Fibroblast of villous mesenchyme (primary cell): ENCODE data around the gene UBL3. TPM values are rescaled to one million over a fixed set of nuclear protein-coding genes. Genes with fewer than 3 reads are reported as not detected.

Source experiments
- DNase-seq: peaks from one replicate; pipeline ENCODE4 v3.0.0-alpha.2; 2010; ENCODE audit warnings: low read depth
- H3K4me3 ChIP-seq: 2 replicates; pipeline ENCODE4 v1.5.1; 2011; ENCODE audit warnings: low read depth, mild to moderate bottlenecking, low read length
- total RNA-seq: library from RNA; depleted of rRNA; stranded (reverse); fragments of >200 nt; gene quantifications from 2 replicates; pipeline ENCODE4 v1.2.3, GENCODE V29; 2012
- TF ChIP-seq, protein P1 (sequence below): IDR thresholded peaks from 2 replicates; pipeline ENCODE4 v1.5.1; 2012; ENCODE audit warnings: low read depth, mild to moderate bottlenecking, low read length; ENCODE audit not compliant: insufficient read depth

UBL3 gene
- total RNA-seq, 1 donor = 44.9 TPM

DNA sequence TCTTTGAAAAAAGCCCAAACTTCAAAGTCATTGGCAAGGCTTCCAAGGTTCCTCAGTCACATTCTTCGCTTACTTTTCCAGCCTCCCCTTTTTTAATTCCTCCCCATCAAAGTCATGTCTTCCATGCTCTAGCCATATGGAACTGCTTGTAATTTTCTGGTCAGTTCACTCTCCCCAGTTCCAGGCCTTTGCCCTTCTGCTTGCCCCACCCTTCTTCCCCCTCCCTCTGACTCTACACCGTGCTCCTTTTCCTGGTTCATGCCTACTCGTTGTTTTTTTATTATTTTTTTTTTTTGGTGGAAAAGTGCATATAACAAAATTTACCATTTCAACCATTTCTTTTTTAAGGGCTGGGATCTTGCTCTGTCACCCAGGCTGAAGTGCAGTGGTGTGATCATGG lies 102.3 kb downstream of the UBL3 start:
- TF ChIP-seq, protein P1, sequence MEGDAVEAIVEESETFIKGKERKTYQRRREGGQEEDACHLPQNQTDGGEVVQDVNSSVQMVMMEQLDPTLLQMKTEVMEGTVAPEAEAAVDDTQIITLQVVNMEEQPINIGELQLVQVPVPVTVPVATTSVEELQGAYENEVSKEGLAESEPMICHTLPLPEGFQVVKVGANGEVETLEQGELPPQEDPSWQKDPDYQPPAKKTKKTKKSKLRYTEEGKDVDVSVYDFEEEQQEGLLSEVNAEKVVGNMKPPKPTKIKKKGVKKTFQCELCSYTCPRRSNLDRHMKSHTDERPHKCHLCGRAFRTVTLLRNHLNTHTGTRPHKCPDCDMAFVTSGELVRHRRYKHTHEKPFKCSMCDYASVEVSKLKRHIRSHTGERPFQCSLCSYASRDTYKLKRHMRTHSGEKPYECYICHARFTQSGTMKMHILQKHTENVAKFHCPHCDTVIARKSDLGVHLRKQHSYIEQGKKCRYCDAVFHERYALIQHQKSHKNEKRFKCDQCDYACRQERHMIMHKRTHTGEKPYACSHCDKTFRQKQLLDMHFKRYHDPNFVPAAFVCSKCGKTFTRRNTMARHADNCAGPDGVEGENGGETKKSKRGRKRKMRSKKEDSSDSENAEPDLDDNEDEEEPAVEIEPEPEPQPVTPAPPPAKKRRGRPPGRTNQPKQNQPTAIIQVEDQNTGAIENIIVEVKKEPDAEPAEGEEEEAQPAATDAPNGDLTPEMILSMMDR = no peak
- no peak overlapping the region for H3K4me3 ChIP-seq

DNA sequence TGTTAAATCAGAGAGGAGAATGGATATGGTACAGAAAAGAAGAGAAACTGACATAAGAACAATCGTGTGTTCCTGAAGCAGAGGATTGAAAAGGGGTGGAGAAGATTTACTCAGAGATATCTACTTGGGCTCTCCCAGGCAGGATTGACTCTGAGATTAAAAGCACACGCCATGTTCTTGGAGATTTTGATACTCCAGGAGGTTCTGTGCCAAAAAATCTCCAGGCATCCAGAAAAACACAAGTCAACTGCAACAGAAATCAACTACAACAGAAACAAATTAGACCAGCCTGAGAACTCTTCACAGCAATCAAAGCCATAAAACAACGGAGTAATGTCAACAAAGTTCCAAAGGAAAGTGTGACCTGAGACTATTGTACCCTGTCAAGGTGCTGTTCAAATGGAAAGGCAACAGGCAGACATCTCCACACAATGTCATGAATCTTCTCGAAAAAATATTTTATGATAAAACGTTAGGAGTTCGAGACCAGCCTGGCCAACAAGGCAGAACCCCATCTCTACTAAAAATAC lies 104.2 kb downstream of the UBL3 start:
- no peak overlapping the region for H3K4me3 ChIP-seq
- TF ChIP-seq, protein P1 = no peak
- no peak for DNase-seq

More for the DNA sequence above, 102.3 kb downstream of the UBL3 start:
- no peak for DNase-seq

DNA sequence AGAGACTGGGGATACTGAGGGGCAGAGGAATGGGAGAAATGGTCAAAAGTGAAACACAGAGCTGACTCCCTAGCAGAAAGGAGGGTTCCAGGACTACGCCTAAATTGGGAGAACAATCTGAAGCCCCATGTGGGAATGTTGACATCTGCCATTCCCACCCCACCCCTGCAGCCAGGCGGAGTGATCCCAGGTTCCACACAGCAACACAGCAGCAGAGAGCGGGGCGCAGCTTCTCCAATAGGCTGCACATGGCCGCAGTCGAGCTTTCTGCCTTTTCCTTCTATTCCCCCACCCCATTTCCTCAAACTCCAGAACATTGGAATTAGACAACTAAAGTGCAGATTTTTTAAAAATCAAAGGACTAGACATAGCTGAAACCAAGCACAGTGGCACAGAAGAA lies 104.7 kb downstream of the UBL3 start:
- DNase-seq = no peak
- no peak overlapping the region for H3K4me3 ChIP-seq
- TF ChIP-seq, protein P1 = no peak

DNA sequence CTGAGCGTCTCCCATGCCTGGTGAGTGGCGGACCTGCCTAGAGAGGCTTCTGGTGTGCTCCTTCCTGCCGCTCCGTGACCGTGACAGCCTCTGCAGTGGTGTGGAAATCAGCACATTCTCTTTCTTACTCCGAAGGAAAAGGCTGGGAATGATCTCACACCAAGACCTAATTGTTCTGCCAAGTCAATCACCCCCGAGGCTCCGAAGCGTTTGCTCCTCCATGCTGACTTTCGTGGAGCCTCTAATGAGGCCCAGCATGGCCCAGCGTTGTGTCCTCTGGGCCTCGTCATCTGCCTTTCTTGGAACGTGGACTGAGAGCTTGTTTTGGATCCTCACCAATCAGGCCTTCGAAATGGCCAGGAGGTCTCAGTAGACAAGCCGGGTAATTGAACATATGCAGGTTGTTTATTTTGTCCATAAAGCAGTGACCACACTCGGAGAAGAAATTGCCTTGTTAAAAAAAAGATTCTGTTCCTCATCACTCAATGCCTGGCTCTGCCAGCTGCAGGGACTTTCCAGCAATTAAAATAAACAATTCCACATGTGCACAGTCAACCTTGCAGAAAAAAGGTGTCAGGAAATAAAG lies 107.1 kb downstream of the UBL3 start:
- H3K4me3 ChIP-seq = no peak overlapping the region
- peak; percentile 57 for DNase-seq
- TF ChIP-seq, protein P1 = no peak

DNA sequence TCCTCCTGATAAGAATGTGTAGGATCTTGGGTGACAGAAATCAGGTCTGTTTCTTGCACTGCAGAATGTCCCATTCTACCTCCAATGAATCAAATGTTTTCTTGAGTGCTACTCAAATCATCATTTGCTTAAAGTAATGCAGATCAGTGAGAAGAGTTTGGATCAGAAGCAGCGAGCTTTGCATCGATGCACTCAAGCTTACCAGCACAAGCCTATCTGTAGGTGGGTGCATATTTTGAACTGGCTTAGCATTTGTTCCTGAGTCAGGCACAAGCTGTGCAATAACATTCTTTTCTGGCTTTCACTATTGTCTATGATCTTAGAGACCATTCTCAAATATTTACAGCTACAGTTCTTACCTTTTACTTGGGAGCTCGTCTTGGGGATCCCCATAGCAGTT lies 109.5 kb downstream of the UBL3 start:
- TF ChIP-seq, protein P1 = no peak
- DNase-seq = no peak

DNA sequence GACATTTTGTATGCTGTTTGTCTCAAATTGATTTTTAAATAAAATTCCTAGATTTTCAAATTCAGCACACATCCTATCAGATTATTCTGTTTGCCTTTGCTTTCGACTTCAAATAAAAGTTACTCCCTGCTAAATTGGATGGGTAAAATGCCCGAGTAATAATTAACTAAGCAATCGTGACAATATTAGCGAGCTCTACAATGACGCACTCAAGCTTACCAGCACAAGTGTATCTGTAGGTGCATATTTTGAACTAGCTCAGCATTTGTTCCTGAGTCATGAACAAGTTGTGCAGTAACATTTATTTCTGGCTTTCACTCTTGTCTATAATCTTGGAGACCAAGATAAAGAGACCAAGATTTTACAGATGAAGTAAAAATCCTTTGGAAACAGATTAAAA lies 113.4 kb downstream of the UBL3 start:
- TF ChIP-seq, protein P1 = no peak
- no peak for DNase-seq
- H3K4me3 ChIP-seq = no peak overlapping the region

More for the DNA sequence above, 109.5 kb downstream of the UBL3 start:
- H3K4me3 ChIP-seq = no peak overlapping the region

DNA sequence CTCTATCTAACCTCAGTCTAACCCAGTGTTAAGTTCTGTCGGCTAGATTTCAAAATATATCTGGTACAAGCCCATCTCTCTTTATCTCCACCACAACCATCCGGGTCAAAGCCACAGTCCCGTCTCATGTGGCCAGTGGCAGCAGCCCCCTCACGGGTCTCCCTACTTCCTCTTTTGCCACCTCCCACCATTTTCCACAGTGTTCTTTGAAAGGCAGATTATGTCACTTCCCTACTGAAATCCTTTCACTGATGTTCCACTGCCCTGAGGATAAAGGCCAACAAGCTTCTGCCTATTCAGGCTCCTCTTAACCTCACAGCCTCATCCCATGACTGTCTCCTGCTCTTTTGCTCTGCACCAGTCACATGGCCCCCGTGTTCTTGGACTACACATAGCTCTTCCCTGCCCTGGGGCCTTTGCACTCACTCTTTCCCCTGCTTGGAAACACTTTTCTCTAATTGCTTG lies 117.2 kb downstream of the UBL3 start:
- peak; percentile 42 for DNase-seq
- TF ChIP-seq, protein P1 = no peak
- no peak overlapping the region for H3K4me3 ChIP-seq
